Trophoblast cell (in vitro differentiated cells and primary cell): ENCODE data around the gene TMEM184C.

Source experiments
- DNase-seq, 2 donors: peaks; one replicate each; pipeline ENCODE4 v3.0.0-alpha.2; 2016
- H2AFZ ChIP-seq: 2 replicates; pipeline ENCODE4 v1.6.1; 2013; ENCODE audit warnings: low read length, moderate library complexity, mild to moderate bottlenecking; ENCODE audit not compliant: insufficient read depth, poor library complexity
- H2AK5ac ChIP-seq: 2 replicates; pipeline ENCODE4 v1.6.1; 2013; ENCODE audit warnings: mild to moderate bottlenecking, low read length
- H2BK120ac ChIP-seq: 2 replicates; pipeline ENCODE4 v1.6.1; 2013; ENCODE audit warnings: low read length, mild to moderate bottlenecking, moderate library complexity; ENCODE audit not compliant: insufficient read depth, poor library complexity
- H2BK12ac ChIP-seq: 2 replicates; pipeline ENCODE4 v1.6.1; 2013; ENCODE audit warnings: mild to moderate bottlenecking, low read length, moderate library complexity
- H2BK5ac ChIP-seq: 2 replicates; pipeline ENCODE4 v1.6.1; 2013; ENCODE audit warnings: low read length, low read depth, moderate library complexity, mild to moderate bottlenecking; ENCODE audit not compliant: poor library complexity
- H3K14ac ChIP-seq: 2 replicates; pipeline ENCODE4 v1.6.1; 2013; ENCODE audit warnings: mild to moderate bottlenecking, low read length
- H3K18ac ChIP-seq: 2 replicates; pipeline ENCODE4 v1.6.1; 2013; ENCODE audit warnings: mild to moderate bottlenecking, low read length
- H3K23ac ChIP-seq: 2 replicates; pipeline ENCODE4 v1.6.1; 2013; ENCODE audit warnings: low read length
- H3K27ac ChIP-seq: 2 replicates; pipeline ENCODE4 v1.5.1; 2013; ENCODE audit warnings: low read depth, mild to moderate bottlenecking, inconsistent platforms, low read length, moderate library complexity
- H3K27me3 ChIP-seq: 2 replicates; pipeline ENCODE4 v1.6.1; 2013; ENCODE audit warnings: inconsistent platforms, mild to moderate bottlenecking, low read length, moderate library complexity; ENCODE audit not compliant: insufficient read depth
- H3K36me3 ChIP-seq, 2 experiments: 1 replicate in 1 of 2; 2 replicates in 1 of 2; pipeline ENCODE4 v1.6.1; 2013; ENCODE audit warnings: low read length in 2 of 2, mild to moderate bottlenecking in 2 of 2, moderate library complexity in 1 of 2; ENCODE audit not compliant: insufficient read depth in 2 of 2, control insufficient read depth in 1 of 2
- H3K4ac ChIP-seq: 2 replicates; pipeline ENCODE4 v1.6.1; 2013; ENCODE audit warnings: low read depth, mild to moderate bottlenecking, low read length, moderate library complexity
- H3K4me1 ChIP-seq, 2 experiments: 1 replicate in 1 of 2; 2 replicates in 1 of 2; pipeline ENCODE4 v1.6.1; 2013; ENCODE audit warnings: low read length in 2 of 2, mild to moderate bottlenecking in 2 of 2, moderate library complexity in 1 of 2; ENCODE audit not compliant: insufficient read depth in 2 of 2, control insufficient read depth in 1 of 2
- H3K4me2 ChIP-seq: 2 replicates; pipeline ENCODE4 v1.6.1; 2013; ENCODE audit warnings: inconsistent platforms, mild to moderate bottlenecking, low read length, moderate library complexity
- H3K4me3 ChIP-seq: 2 replicates; pipeline ENCODE4 v1.5.1; 2013; ENCODE audit warnings: mild to moderate bottlenecking, low read depth, low read length, inconsistent platforms
- H3K79me1 ChIP-seq: one replicate; pipeline ENCODE4 v1.6.1; 2013; ENCODE audit warnings: low read length
- H3K79me2 ChIP-seq: 2 replicates; pipeline ENCODE4 v1.6.1; 2013; ENCODE audit warnings: low read length, mild to moderate bottlenecking; ENCODE audit not compliant: control insufficient read depth, insufficient read depth, poor library complexity
- H3K9ac ChIP-seq: 2 replicates; pipeline ENCODE4 v1.6.1; 2013; ENCODE audit warnings: mild to moderate bottlenecking, low read length
- H3K9me3 ChIP-seq: 2 replicates; pipeline ENCODE4 v1.6.1; 2013; ENCODE audit warnings: low read depth, mild to moderate bottlenecking, control low read depth, inconsistent platforms, low read length; ENCODE audit not compliant: insufficient read depth
- H4K12ac ChIP-seq: 2 replicates; pipeline ENCODE4 v1.6.1; 2013; ENCODE audit warnings: low read depth, mild to moderate bottlenecking, low read length, moderate library complexity
- H4K8ac ChIP-seq: 2 replicates; pipeline ENCODE4 v1.6.1; 2013; ENCODE audit warnings: low read depth, mild to moderate bottlenecking, low read length, moderate library complexity
- H4K91ac ChIP-seq: one replicate; pipeline ENCODE4 v1.6.1; 2013; ENCODE audit warnings: low read depth, mild to moderate bottlenecking, low read length, moderate library complexity
- whole genome bisulfite sequencing: extraction: QIAGEN DNeasy Blood & Tissue Kit; methylation state at CpG from one replicate; pipeline ENCODE4 v1.1.7; 2013; ENCODE audit warnings: missing lambda C conversion rate; ENCODE audit not compliant: insufficient read length, insufficient coverage; ENCODE audit errors: extremely low coverage; 5-methylcytosine and 5-hydroxymethylcytosine counted together

The TMEM184C gene

GRCh38 chr4:147587041-147587440, 30.2 kb upstream of the TMEM184C start:
- Histone ChIP-seq H3K79me1 (peaks cover 2% of the 10 kb centered on the region), H3K18ac (no peak overlapping the region), H3K4me2 (no peak overlapping the region)

GRCh38 chr4:147589586-147589985, 27.6 kb upstream of the TMEM184C start:
- no CpG with 5 or more reads among the region's 1 CpG for WGBS
- Histone ChIP-seq H2BK5ac (peak overlapping the region; percentile 63), H3K9me3 (no peaks in the 10 kb centered on the region), H3K4me2 (no peak overlapping the region), H3K4me3 (no peak overlapping the region), H3K4me1 (peaks cover 0 to 2% of the 10 kb centered on the region in 2 experiments), H3K18ac (no peak overlapping the region), H3K27me3 (no peaks in the 10 kb centered on the region), H3K4ac (no peak overlapping the region), H4K8ac (peak overlapping the region; percentile 77), H4K91ac (peak overlapping the region; percentile 37), H3K27ac (no peak overlapping the region), H2AK5ac (no peak overlapping the region), H2BK120ac (no peak overlapping the region), H3K79me1 (peaks cover 2% of the 10 kb centered on the region), H2BK12ac (peak overlapping the region; percentile 71), H3K14ac (no peak overlapping the region), H3K36me3 (no peaks in the 10 kb centered on the region), H4K12ac (no peak overlapping the region), H2AFZ (no peak overlapping the region), H3K23ac (no peak overlapping the region), H3K79me2 (no peaks in the 10 kb centered on the region), H3K9ac (no peak overlapping the region)
- no peak for DNase-seq

More at GRCh38 chr4:147587041-147587440, 30.2 kb upstream of the TMEM184C start:
- H3K23ac ChIP-seq: no peak overlapping the region
- no peak overlapping the region for H4K8ac ChIP-seq
- no peak overlapping the region for H4K12ac ChIP-seq
- no peak overlapping the region for H3K14ac ChIP-seq
- no CpG with 5 or more reads among the region's 3 CpGs for WGBS
- H2AFZ ChIP-seq: no peak overlapping the region
- no peak overlapping the region for H2BK120ac ChIP-seq
- no peak overlapping the region for H3K4ac ChIP-seq
- H3K4me3 ChIP-seq: no peak overlapping the region
- H4K91ac ChIP-seq: no peak overlapping the region
- H3K4me1 ChIP-seq: peaks cover 0 to 4% of the 10 kb centered on the region in 2 experiments
- H3K79me2 ChIP-seq: no peaks in the 10 kb centered on the region
- no peak overlapping the region for H3K9ac ChIP-seq
- no peaks in the 10 kb centered on the region for H3K36me3 ChIP-seq
- no peak overlapping the region for H2BK5ac ChIP-seq
- DNase-seq: no peak
- no peak overlapping the region for H3K27ac ChIP-seq
- no peak overlapping the region for H2AK5ac ChIP-seq
- H3K9me3 ChIP-seq: no peaks in the 10 kb centered on the region
- H3K27me3 ChIP-seq: no peaks in the 10 kb centered on the region
- H2BK12ac ChIP-seq: no peak overlapping the region

GRCh38 chr4:147590249-147590920, 26.8 kb upstream of the TMEM184C start:
- DNase-seq: peak; percentile 40 to 80
- Histone ChIP-seq H2BK5ac (peak overlapping the region; percentile 76), H4K91ac (peak overlapping the region; percentile 77)

GRCh38 chr4:147591106-147591505, 26.1 kb upstream of the TMEM184C start:
- H2BK120ac ChIP-seq: peak overlapping the region; percentile 33

More at GRCh38 chr4:147590249-147590920, 26.8 kb upstream of the TMEM184C start:
- H3K4ac ChIP-seq: no peak overlapping the region
- H3K4me3 ChIP-seq: no peak overlapping the region
- H2AFZ ChIP-seq: no peak overlapping the region
- no peak overlapping the region for H2BK12ac ChIP-seq
- H3K79me1 ChIP-seq: peaks cover 2% of the 10 kb centered on the region
- H3K9me3 ChIP-seq: no peaks in the 10 kb centered on the region
- H3K79me2 ChIP-seq: no peaks in the 10 kb centered on the region
- H3K23ac ChIP-seq: no peak overlapping the region
- H4K8ac ChIP-seq: peak overlapping the region; percentile 53
- H3K4me2 ChIP-seq: no peak overlapping the region
- H3K4me1 ChIP-seq: peaks cover 0 to 2% of the 10 kb centered on the region in 2 experiments
- H3K27me3 ChIP-seq: no peaks in the 10 kb centered on the region
- no peak overlapping the region for H3K14ac ChIP-seq
- no CpG with 5 or more reads among the region's 12 CpGs for WGBS
- H3K18ac ChIP-seq: no peak overlapping the region
- H3K27ac ChIP-seq: no peak overlapping the region
- no peak overlapping the region for H3K9ac ChIP-seq
- H2AK5ac ChIP-seq: no peak overlapping the region
- H4K12ac ChIP-seq: peak overlapping the region; percentile 26
- H2BK120ac ChIP-seq: peak overlapping the region; percentile 80
- no peaks in the 10 kb centered on the region for H3K36me3 ChIP-seq

More at GRCh38 chr4:147591106-147591505, 26.1 kb upstream of the TMEM184C start:
- no peak overlapping the region for H2AFZ ChIP-seq
- no peak overlapping the region for H2AK5ac ChIP-seq
- no peak overlapping the region for H3K18ac ChIP-seq
- H3K4me2 ChIP-seq: no peak overlapping the region
- H3K4ac ChIP-seq: no peak overlapping the region
- H3K23ac ChIP-seq: no peak overlapping the region
- H4K12ac ChIP-seq: no peak overlapping the region
- no peak overlapping the region for H3K4me3 ChIP-seq
- no peak for DNase-seq
- H3K4me1 ChIP-seq: peaks cover 0 to under 1% of the 10 kb centered on the region in 2 experiments
- H4K8ac ChIP-seq: no peak overlapping the region
- no peak overlapping the region for H3K9ac ChIP-seq
- peak overlapping the region; percentile 37 for H4K91ac ChIP-seq
- H3K36me3 ChIP-seq: no peaks in the 10 kb centered on the region
- peaks cover 2% of the 10 kb centered on the region for H3K79me1 ChIP-seq
- no peak overlapping the region for H3K14ac ChIP-seq
- H2BK5ac ChIP-seq: no peak overlapping the region
- H3K79me2 ChIP-seq: no peaks in the 10 kb centered on the region
- H3K9me3 ChIP-seq: no peaks in the 10 kb centered on the region
- H3K27ac ChIP-seq: no peak overlapping the region
- H2BK12ac ChIP-seq: no peak overlapping the region
- no peaks in the 10 kb centered on the region for H3K27me3 ChIP-seq
